ENCODE results near the gene TMEM81.

The TMEM81 gene

GRCh38 chr1:205062319-205062718 is 21.9 kb downstream of the TMEM81 start:
- no peaks in the 10 kb centered on the region for H3K9me3 ChIP-seq (ENCODE audit: severe bottlenecking)
- no peaks in the 10 kb centered on the region for H3K4me1 ChIP-seq (ENCODE audit: insufficient read depth, poor library complexity, severe bottlenecking)
- no peak for TF ChIP-seq CTCF (IDR thresholded peaks at IDR 0.05; ENCODE audit: poor library complexity, severe bottlenecking)
- no peaks in the 10 kb centered on the region for H3K27me3 ChIP-seq (ENCODE audit: insufficient read depth, poor library complexity, severe bottlenecking)
- peak; percentile 22 for DNase-seq (ENCODE audit: low spot score)
- ATAC-seq (ENCODE audit: low read depth), result no peak
- no peaks in the 10 kb centered on the region for H3K36me3 ChIP-seq (ENCODE audit: low read depth)
- H3K27ac ChIP-seq (ENCODE audit: poor library complexity, severe bottlenecking), result no peak overlapping the region
- H3K4me3 ChIP-seq (ENCODE audit: severe bottlenecking), result no peak overlapping the region

- no peak overlapping the region for H3K4me3 ChIP-seq (ENCODE audit: severe bottlenecking)
- H3K4me1 ChIP-seq (ENCODE audit: insufficient read depth, poor library complexity, severe bottlenecking), result no peaks in the 10 kb centered on the region
- H3K27me3 ChIP-seq (ENCODE audit: insufficient read depth, poor library complexity, severe bottlenecking), result no peaks in the 10 kb centered on the region
- DNase-seq (ENCODE audit: low spot score) (no peak), ATAC-seq (ENCODE audit: low read depth) (peak; percentile 59)
- TF ChIP-seq CTCF (IDR thresholded peaks at IDR 0.05; ENCODE audit: poor library complexity, severe bottlenecking), result peak; percentile 86
- H3K9me3 ChIP-seq (ENCODE audit: severe bottlenecking), result no peaks in the 10 kb centered on the region
- no peak overlapping the region for H3K27ac ChIP-seq (ENCODE audit: poor library complexity, severe bottlenecking)
- H3K36me3 ChIP-seq (ENCODE audit: low read depth), result no peaks in the 10 kb centered on the region
Observed at GRCh38 chr1:205061665-205062069, 22.6 kb downstream of the TMEM81 start.

- no peak for TF ChIP-seq CTCF (IDR thresholded peaks at IDR 0.05; ENCODE audit: poor library complexity, severe bottlenecking)
- Histone ChIP-seq H3K4me1 (ENCODE audit: insufficient read depth, poor library complexity, severe bottlenecking) (no peaks in the 10 kb centered on the region), H3K36me3 (ENCODE audit: low read depth) (no peaks in the 10 kb centered on the region), H3K9me3 (ENCODE audit: severe bottlenecking) (no peaks in the 10 kb centered on the region), H3K4me3 (ENCODE audit: severe bottlenecking) (no peak overlapping the region), H3K27ac (ENCODE audit: poor library complexity, severe bottlenecking) (no peak overlapping the region), H3K27me3 (ENCODE audit: insufficient read depth, poor library complexity, severe bottlenecking) (no peaks in the 10 kb centered on the region)
- ATAC-seq (ENCODE audit: low read depth) (no peak), DNase-seq (ENCODE audit: low spot score) (no peak)
Observed at GRCh38 chr1:205061227-205061626, 23.0 kb downstream of the TMEM81 start.

- Histone ChIP-seq H3K4me1 (ENCODE audit: insufficient read depth, poor library complexity, severe bottlenecking) (no peaks in the 10 kb centered on the region), H3K27ac (ENCODE audit: poor library complexity, severe bottlenecking) (no peak overlapping the region), H3K4me3 (ENCODE audit: severe bottlenecking) (no peak overlapping the region), H3K27me3 (ENCODE audit: insufficient read depth, poor library complexity, severe bottlenecking) (no peaks in the 10 kb centered on the region), H3K9me3 (ENCODE audit: severe bottlenecking) (no peaks in the 10 kb centered on the region), H3K36me3 (ENCODE audit: low read depth) (no peaks in the 10 kb centered on the region)
- DNase-seq (ENCODE audit: low spot score) (no peak), ATAC-seq (ENCODE audit: low read depth) (no peak)
- no peak for TF ChIP-seq CTCF (IDR thresholded peaks at IDR 0.05; ENCODE audit: poor library complexity, severe bottlenecking)
Observed at GRCh38 chr1:205060746-205061145, 23.5 kb downstream of the TMEM81 start.

- Histone ChIP-seq H3K36me3 (ENCODE audit: low read depth) (no peaks in the 10 kb centered on the region), H3K27me3 (ENCODE audit: insufficient read depth, poor library complexity, severe bottlenecking) (no peaks in the 10 kb centered on the region), H3K4me3 (ENCODE audit: severe bottlenecking) (no peak overlapping the region), H3K27ac (ENCODE audit: poor library complexity, severe bottlenecking) (no peak overlapping the region), H3K9me3 (ENCODE audit: severe bottlenecking) (no peaks in the 10 kb centered on the region), H3K4me1 (ENCODE audit: insufficient read depth, poor library complexity, severe bottlenecking) (no peaks in the 10 kb centered on the region)
- ATAC-seq (ENCODE audit: low read depth) (no peak), DNase-seq (ENCODE audit: low spot score) (no peak)
- no peak for TF ChIP-seq CTCF (IDR thresholded peaks at IDR 0.05; ENCODE audit: poor library complexity, severe bottlenecking)
Observed at GRCh38 chr1:205059660-205060059, 24.6 kb downstream of the TMEM81 start.

Measured in RWPE2 (cell line).